Natural killer cell (primary cell): ENCODE data around the gene CENPB. TPM values are rescaled to one million over a fixed set of nuclear protein-coding genes. Genes with fewer than 3 reads are reported as not detected.

Source experiments
- ATAC-seq, 3 donors: fragments of 150-1000 bp in 2 of 3; fragments of 200-7000 bp in 1 of 3; cut with Tn5 transposase; 1 replicate in 1 of 3; 2 replicates in 2 of 3; pipeline ENCODE4 v1.10.0; 2021; ENCODE audit warnings: mild to moderate bottlenecking in 2 of 3, moderate library complexity in 2 of 3
- DNase-seq, 2 donors: peaks; one replicate each; pipeline versions ENCODE4 v3.0.0 to v3.0.0-alpha.2; 2013 to 2021; ENCODE audit warnings: mixed read lengths in 1 of 2
- H3K27ac ChIP-seq: one replicate; pipeline ENCODE4 v1.5.1; 2013; ENCODE audit warnings: mild to moderate bottlenecking, low read length
- H3K27me3 ChIP-seq: one replicate; pipeline ENCODE4 v1.6.1; 2013; ENCODE audit warnings: low read length; ENCODE audit not compliant: control insufficient read depth, insufficient read depth
- H3K36me3 ChIP-seq: one replicate; pipeline ENCODE4 v1.6.1; 2013; ENCODE audit warnings: low read length; ENCODE audit not compliant: control insufficient read depth, insufficient read depth
- H3K4me1 ChIP-seq: one replicate; pipeline ENCODE4 v1.6.1; 2013; ENCODE audit warnings: low read length; ENCODE audit not compliant: control insufficient read depth, insufficient read depth
- H3K4me3 ChIP-seq: one replicate; pipeline ENCODE4 v1.5.1; 2013; ENCODE audit warnings: low read length
- H3K9me3 ChIP-seq: one replicate; pipeline ENCODE4 v1.6.1; 2013; ENCODE audit warnings: low read length; ENCODE audit not compliant: control insufficient read depth, insufficient read depth
- H3K27ac Mint-ChIP-seq, 2 donors: one replicate each; pipeline ENCODE4 v1.8.0; 2022; ENCODE audit warnings: mild to moderate bottlenecking in 2 of 2, mixed read lengths in 2 of 2, moderate library complexity in 1 of 2
- H3K27me3 Mint-ChIP-seq, 2 donors: one replicate each; pipeline ENCODE4 v1.8.0; 2022; ENCODE audit warnings: low read depth in 2 of 2, mixed read lengths in 2 of 2
- H3K36me3 Mint-ChIP-seq: one replicate; pipeline ENCODE4 v1.8.0; 2022; ENCODE audit warnings: mixed read lengths
- H3K4me1 Mint-ChIP-seq, 2 donors: one replicate each; pipeline ENCODE4 v1.8.0; 2022; ENCODE audit warnings: mixed read lengths in 2 of 2
- H3K4me3 Mint-ChIP-seq: one replicate; pipeline ENCODE4 v1.8.0; 2022; ENCODE audit warnings: mild to moderate bottlenecking, moderate library complexity, mixed read lengths
- H3K9me3 Mint-ChIP-seq, 2 donors: one replicate each; pipeline ENCODE4 v1.8.0; 2022; ENCODE audit warnings: mixed read lengths in 2 of 2
- CTCF ChIP-seq: fragments of 200-600 bp; IDR thresholded peaks from one replicate; pipeline ENCODE4 v1.8.0; 2022; ENCODE audit warnings: antibody characterized with exemption
- WGBS: methylation state at CpG from one replicate; pipeline ENCODE4 v1.1.7; 2013; ENCODE audit warnings: missing lambda C conversion rate; ENCODE audit not compliant: insufficient coverage; 5-methylcytosine and 5-hydroxymethylcytosine counted together
- intact Hi-C: fragments of 100-400 bp; cut with micrococcal nuclease; formaldehyde crosslinking; loops from one replicate; pipeline ENCODE4 v1.14.2; 2022
- total RNA-seq, 4 donors: library from RNA; stranded (reverse); fragments of 120-200 nt in 1 of 4; gene quantifications; one replicate each; pipeline versions ENCODE4 v1.2.3 to v1.2.4, GENCODE V29; 2013 to 2022

Gene CENPB
- total RNA-seq, 3 donors from 2014 or later (not counting 1 experiment from before 2014, with no cell fraction given) = 46.7 to 62.6 (median 55.4) TPM

DNA sequence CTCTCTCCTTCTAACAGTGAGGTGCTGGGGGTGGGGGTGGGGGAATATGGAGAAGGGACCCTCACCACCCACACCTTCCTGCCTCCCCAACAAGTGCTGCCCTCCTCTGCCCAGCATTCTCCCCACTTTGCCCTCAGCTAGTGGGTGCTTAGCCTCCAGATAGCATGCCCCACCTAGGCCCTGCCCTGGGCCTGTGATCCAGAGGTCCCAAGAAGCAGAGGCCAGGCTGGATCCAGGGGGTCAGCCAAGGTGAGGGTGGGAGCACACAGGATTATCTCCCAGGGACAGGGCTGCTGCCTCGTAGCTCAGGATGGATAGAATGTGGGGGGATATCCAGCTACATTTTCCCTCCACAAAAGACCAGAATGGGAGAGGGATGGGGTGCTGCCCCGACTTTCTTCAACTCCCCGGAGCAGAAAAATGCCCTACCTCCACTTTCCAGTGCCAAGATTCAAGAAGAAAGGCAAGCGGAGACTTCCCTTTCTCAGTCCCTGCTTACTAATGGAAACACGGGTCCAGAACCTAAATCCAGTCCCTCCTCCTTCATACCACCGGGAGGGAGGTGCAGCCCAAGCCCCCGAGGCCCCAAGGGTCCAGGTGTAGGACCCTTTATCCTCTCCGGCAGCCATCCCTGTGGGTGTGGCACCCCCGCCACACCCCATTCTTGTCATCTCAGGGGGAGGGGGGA is 20.0 kb downstream of the CENPB start:
- H3K27me3 Mint-ChIP-seq = no peaks in the 10 kb centered on the region
- no peak for DNase-seq
- H3K27me3 ChIP-seq = no peaks in the 10 kb centered on the region
- H3K36me3 Mint-ChIP-seq = no peaks in the 10 kb centered on the region
- H3K9me3 Mint-ChIP-seq = no peaks in the 10 kb centered on the region
- 39% methylated on average over 8 of the region's 9 CpGs for WGBS
- H3K27ac Mint-ChIP-seq = peak overlapping the region in 1 of 2 donors; percentile 94
- TF ChIP-seq CTCF = no peak
- peak overlapping the region; percentile 76 for H3K4me3 Mint-ChIP-seq
- peaks cover 45% of the 10 kb centered on the region for H3K4me1 ChIP-seq
- H3K4me3 ChIP-seq = peak overlapping the region; percentile 81
- ATAC-seq = no peak
- no peaks in the 10 kb centered on the region for H3K36me3 ChIP-seq
- H3K4me1 Mint-ChIP-seq = peaks cover 5 to 33% of the 10 kb centered on the region in 2 donors
- H3K9me3 ChIP-seq = no peaks in the 10 kb centered on the region
- intact Hi-C loops = no loop called here
- no peak overlapping the region for H3K27ac ChIP-seq

GRCh38 chr20:3765171-3765882 is 21.2 kb downstream of the CENPB start:
- H3K4me1 ChIP-seq = peaks cover 45% of the 10 kb centered on the region
- Mint-ChIP-seq H3K36me3 (no peaks in the 10 kb centered on the region), H3K4me3 (no peak overlapping the region), H3K4me1 (peaks cover 5 to 33% of the 10 kb centered on the region in 2 donors), H3K9me3 (no peaks in the 10 kb centered on the region), H3K27ac (no peak overlapping the region), H3K27me3 (no peaks in the 10 kb centered on the region)
- no peak overlapping the region for H3K4me3 ChIP-seq
- WGBS = 95% methylated on average over 3 of the region's 3 CpGs
- intact Hi-C loops = no loop called here
- no peak for DNase-seq
- H3K27ac ChIP-seq = no peak overlapping the region
- no peaks in the 10 kb centered on the region for H3K36me3 ChIP-seq
- ATAC-seq = no peak
- H3K9me3 ChIP-seq = no peaks in the 10 kb centered on the region
- no peak for TF ChIP-seq CTCF
- H3K27me3 ChIP-seq = no peaks in the 10 kb centered on the region

- no peaks in the 10 kb centered on the region for H3K9me3 ChIP-seq
- intact Hi-C loops = no loop called here
- no peaks in the 10 kb centered on the region for H3K27me3 ChIP-seq
- H3K27ac ChIP-seq = no peak overlapping the region
- no peak overlapping the region for H3K4me3 ChIP-seq
- DNase-seq (no peak), ATAC-seq (no peak)
- H3K36me3 ChIP-seq = no peaks in the 10 kb centered on the region
- Mint-ChIP-seq H3K36me3 (no peaks in the 10 kb centered on the region), H3K27me3 (no peaks in the 10 kb centered on the region), H3K4me3 (no peak overlapping the region), H3K9me3 (no peaks in the 10 kb centered on the region), H3K4me1 (peaks cover 5 to 33% of the 10 kb centered on the region in 2 donors), H3K27ac (no peak overlapping the region)
- no peak for TF ChIP-seq CTCF
- peaks cover 45% of the 10 kb centered on the region for H3K4me1 ChIP-seq
- WGBS = 97% methylated on average over 3 of the region's 3 CpGs
Measured at GRCh38 chr20:3764659-3765058, 21.9 kb downstream of the CENPB start.
